CD1c-positive myeloid dendritic cell (primary cell): ENCODE results near the gene LTBP2.
"Not testable (repeated sequence)": the region's sequence is repeated elsewhere in the genome, so short reads cannot be mapped to it uniquely, and the experiment has no call there.

ENCODE experiments used
- DNase-seq: peaks from one replicate; pipeline ENCODE4 v3.0.0-alpha.2; 2016; ENCODE audit errors: extremely low spot score

LTBP2 gene

DNA sequence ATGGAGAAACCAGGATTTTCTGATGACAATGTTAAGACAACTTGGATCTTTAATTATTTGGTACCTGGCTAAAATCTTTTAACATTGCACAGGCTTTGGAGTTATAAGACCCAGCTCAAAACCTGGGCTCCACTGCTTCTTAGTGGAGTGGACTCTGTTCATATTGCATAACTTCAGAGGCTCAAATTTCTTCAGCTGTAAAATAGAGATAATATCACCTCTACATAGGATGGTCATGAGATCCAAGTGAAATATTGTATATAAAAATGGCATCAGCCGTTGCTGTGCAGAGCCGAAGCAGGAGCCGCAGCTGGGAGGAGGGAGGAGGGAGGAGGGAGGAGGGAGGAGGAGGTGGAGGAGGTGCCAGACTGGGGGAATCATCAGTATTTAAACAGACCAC lies 129.5 kb downstream of the LTBP2 start:
- no peak for DNase-seq

DNA sequence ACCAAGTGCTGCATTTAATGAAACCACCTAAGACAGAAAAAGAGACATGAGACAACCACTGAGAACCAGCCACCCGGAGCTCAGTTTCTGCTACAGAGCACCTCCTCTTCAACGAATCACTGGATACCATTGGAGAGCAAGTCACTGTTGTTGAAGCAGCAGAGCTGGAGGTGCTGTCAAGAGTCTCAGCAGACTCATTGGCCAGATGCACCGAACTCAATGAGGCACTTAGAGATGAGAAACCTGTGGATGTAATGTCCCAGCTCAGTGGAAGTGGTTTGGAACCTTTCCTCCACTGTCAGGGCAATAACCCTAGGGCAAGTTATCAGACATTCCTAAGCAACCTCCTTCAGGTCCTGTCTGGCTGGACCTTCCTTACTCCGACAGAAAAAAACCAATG lies 132.0 kb downstream of the LTBP2 start:
- no peak for DNase-seq

GRCh38 chr14:74478996-74479635 lies 132.9 kb downstream of the LTBP2 start:
- peak; percentile 17 for DNase-seq

GRCh38 chr14:74476607-74477006 lies 135.4 kb downstream of the LTBP2 start:
- DNase-seq, result no peak

DNA sequence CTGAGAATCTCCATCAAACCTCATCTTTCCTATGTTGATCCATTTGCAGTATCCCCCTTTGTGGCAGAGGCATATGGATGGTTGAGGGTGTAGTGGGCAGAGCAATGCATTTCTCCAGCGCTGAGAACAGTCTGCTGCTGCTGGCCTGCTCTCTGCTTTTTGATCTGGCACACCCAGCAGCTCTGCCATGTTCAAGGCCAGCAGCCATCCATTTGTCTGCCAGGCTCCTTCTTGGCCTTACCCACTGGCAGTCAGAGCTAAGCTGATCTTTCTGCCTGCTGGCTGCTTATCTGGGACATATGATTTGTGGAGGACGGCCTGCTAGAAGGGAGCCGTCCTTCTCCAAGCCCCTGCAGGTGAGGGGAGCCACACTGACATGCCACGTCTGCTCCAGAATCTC lies 135.9 kb downstream of the LTBP2 start:
- DNase-seq, result no peak

- no peak for DNase-seq
These were observed 136.4 kb downstream of the LTBP2 start for GRCh38 chr14:74475678-74476077.

DNA sequence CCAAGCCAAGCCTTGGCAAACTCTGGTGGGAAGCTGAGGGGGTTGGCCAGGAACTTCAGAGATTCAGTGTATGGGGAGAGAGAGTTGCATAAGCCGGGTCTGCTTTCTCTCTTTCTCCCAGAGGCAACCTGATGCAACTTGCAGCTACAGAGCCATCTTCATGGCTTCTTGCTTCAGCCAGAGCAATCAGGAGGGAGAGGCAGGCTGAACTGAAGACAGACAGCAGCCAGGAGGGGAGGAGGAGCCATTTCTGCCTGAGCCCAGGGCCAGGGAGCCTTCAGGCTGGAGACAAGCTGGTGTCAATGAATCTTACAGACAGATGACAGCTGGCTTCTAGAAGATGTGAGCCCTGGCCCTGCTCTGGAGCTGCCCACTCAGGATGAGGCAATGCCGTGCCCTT lies 137.7 kb downstream of the LTBP2 start:
- peak; percentile 12 for DNase-seq

DNA sequence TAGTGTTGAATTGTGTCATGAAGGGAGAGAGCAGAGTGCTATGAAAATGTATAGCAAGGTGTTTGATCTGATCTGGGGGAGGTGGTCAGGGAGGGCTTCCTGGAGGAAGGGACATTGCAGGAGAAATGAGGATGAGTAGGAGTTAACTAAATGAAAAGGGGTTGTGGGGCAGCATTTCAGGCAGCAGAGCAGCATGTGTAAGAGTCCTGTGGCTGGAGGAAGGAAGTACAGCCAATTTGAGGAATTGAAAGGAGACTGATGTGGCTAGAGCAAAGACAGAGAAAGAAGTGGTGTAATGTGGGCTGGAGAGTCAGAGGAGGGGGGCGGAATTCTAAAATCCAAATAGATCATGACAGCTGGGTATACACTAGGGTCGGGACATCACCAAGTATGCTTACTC lies 139.4 kb downstream of the LTBP2 start:
- DNase-seq, result peak; percentile 71

DNA sequence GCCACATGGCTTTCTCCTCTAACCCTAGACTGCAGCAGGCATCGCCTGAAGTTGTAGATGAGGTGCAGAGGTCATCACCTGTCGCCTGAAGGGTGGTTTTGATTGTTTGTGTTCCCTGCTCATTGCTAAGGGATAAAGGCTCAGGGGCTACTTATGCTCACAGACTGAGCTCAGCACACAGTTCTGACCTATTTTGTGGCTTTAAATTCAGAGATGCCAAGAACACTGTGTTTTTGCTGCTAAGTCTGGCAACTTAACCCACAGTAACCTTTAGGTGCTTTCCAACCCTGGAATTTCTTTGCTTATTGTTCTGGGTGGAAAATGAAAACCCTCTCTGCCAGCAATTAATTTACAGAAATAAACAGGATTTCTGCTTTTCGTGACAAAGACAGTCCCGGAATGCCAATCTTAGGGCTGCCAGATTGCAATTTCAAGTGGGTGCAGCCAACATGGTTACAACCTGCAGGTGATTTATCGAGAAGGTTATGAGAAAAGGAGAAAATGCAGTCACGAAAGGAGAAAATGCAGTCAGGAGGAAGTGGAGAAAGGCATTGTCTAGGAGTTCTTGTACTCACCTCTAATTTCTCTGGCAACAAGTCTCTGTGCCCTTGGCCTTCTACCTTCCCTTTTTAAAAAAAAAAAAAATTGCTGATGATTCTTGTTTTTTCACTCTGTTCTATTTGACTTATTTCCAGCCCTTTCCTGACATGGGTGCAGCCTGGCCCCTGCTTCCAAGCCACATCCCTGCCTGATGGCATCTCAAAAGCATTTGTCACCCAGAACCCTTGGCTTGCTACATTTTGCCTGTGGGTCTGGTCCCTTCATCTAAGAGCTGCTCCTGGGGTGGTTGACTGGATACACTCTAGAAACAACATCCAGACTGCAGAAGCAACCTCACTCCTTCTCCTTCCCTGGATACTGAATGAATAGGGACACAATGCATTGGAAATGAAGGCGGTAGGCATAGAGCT lies 142.2 kb downstream of the LTBP2 start:
- DNase-seq, result no peak

DNA sequence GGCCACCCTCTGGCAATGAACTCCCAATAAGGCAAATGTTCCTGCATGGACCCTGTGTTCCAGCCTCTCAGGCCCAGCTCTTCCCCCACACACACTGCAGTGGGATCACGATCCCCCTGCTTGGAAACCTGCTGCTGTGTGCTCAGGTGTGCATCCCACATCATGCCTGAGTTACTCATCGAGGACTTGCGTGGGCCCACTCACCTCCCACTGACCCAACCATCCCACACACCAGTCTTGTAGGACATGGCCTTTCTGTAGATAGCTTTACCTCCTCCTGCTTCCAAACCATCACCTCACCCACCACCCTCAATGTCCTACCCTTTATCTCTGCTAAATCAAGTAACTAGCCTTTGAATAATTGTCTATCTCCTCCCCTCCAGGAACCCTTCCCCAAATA lies 143.5 kb downstream of the LTBP2 start:
- DNase-seq, result no peak

GRCh38 chr14:74465335-74465734 lies 146.7 kb downstream of the LTBP2 start:
- no peak for DNase-seq

- DNase-seq, result no peak
These were observed 147.3 kb downstream of the LTBP2 start for GRCh38 chr14:74464785-74465184.

DNA sequence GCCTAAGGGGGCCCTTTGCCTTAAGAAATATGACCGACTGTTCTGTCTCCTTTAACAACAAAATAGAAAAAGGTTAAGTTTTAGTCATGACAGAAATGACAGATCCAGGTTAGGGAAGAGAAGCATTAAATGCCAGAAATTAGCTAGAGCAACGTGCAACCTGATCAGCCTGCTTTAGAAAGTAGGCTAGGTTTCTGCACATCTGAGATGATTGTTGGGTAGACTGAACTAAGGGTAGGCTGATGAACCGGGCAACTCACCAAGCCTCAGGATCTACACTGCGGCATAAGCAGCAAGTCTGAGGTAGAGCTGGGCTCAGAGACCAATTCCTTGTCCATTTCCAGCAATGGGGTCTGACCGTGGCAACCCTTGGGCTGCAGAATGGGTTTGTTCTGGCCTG lies 148.3 kb downstream of the LTBP2 start:
- DNase-seq, result no peak

DNA sequence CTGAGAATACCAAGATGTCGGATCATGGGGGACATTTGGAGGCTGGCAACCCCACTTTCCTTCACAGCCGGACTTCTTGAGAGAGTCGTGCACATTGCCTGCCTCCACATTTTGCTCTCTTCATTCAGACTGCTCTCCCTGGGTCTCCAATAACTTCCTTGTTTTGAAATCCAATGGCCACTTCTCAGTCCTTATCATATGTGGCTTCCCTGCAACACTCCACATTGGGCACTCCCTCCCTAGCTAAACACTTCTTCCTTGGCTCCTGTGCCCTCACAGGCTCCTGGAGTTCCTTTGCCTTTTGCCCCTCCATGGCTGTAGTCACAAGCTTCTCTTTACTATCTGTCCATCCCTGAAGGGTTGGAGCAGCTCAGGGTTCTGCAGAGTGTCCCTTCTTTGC lies 149.0 kb downstream of the LTBP2 start:
- DNase-seq, result no peak

GRCh38 chr14:74459976-74460375 lies 152.1 kb downstream of the LTBP2 start:
- no peak for DNase-seq

GRCh38 chr14:74459289-74459946 lies 152.6 kb downstream of the LTBP2 start:
- DNase-seq, result peak; percentile 58

GRCh38 chr14:74457565-74457895 lies 154.5 kb downstream of the LTBP2 start:
- no peak for DNase-seq

- DNase-seq, result no peak
These were observed 155.1 kb downstream of the LTBP2 start for GRCh38 chr14:74456684-74457564.

DNA sequence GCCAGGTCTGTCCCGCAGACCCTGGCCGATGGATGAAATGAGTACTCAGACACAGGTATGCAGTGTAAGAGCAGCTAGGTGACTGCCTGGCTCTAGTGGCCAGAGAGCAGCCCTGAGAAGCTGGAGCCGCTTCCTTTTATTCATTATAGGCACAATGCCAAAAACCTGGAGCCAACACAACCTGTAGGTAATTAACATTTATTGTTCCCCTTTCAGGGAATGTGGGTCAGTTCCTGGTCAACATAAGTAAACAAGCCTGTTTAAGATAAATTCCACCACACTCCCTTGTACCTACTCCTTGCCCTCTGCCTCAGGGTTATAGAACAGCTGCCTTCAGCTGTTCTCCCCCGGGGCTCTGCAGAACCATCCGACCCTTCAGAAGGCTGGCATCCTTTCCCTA lies 157.6 kb downstream of the LTBP2 start:
- not testable (repeated sequence) for DNase-seq
